GM20431 (cell line): ENCODE measurements around the gene HARS2.
"Not testable (repeated sequence)": the region's sequence is repeated elsewhere in the genome, so short reads cannot be mapped to it uniquely, and the experiment has no call there.

Source experiments
- in situ Hi-C: fragments of 300-500 bp; cut with MseI, MboI; formaldehyde crosslinking; loops from one replicate; pipeline ENCODE4 v1.15.0; 2020; ENCODE audit warnings: low sequenced_read_pairs; ENCODE audit not compliant: unreplicated experiment

The HARS2 gene, protein sequence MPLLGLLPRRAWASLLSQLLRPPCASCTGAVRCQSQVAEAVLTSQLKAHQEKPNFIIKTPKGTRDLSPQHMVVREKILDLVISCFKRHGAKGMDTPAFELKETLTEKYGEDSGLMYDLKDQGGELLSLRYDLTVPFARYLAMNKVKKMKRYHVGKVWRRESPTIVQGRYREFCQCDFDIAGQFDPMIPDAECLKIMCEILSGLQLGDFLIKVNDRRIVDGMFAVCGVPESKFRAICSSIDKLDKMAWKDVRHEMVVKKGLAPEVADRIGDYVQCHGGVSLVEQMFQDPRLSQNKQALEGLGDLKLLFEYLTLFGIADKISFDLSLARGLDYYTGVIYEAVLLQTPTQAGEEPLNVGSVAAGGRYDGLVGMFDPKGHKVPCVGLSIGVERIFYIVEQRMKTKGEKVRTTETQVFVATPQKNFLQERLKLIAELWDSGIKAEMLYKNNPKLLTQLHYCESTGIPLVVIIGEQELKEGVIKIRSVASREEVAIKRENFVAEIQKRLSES

GRCh38 chr5:140690941-140691924 lies at the start of gene HARS2, which contains the start of gene HARS1:
TSS of gene HARS2 (plus strand) at chr5:140691455. CDS start at chr5:140691649, 194 bp downstream.
TSS of gene HARS1 (minus strand) at chr5:140691370. CDS start at chr5:140691304, 66 bp downstream.
- in situ Hi-C loops = no loop called here

DNA sequence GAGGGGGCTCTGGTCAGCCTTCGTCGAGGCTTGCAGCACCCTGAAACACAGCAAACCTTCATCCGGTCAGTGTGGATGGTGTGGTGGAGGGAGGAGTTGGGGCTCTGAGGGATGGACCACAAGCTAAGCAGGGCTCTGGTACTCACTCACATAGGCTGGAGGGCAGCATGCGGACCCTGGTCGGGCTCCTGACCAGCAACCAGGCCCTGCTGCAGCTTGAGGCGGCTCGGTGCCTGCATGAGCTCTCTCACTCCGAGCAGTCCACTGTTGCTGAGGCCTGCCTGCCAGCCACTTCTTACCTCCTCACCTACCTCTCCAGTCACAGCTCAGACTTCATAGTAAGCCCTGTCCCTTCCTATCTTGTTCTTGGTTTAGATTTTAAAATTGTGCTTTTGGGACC lies 49.5 kb upstream of the HARS2 start:
- in situ Hi-C loops = loop anchor here (25.0 kb wide), 1 partner anchor 279 kb away; the partner anchor contains the start of gene SLC4A9

- in situ Hi-C loops = loop anchor here (25.0 kb wide), 1 partner anchor 280 kb away; the partner anchor contains the start of gene SLC4A9
These were observed 48.5 kb upstream of the HARS2 start for GRCh38 chr5:140642718-140643117.

DNA sequence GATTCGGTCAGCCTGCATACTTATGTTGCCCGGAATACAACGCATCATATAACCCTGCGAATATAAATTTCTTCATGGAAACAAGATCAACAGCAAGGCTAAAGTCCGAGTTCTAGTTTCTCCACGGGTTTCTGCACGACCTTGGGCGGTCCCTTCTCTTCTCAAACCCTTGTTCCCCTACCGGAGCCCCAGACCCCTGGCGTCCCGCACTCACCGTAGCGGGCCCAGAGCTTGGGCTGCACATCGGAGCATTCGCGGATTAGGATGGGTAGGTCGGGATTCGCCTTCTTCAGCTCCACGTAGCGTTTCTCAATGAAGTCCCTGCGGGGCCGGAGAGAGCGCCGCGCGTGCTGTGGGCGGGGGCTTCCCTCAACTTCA lies 44.2 kb upstream of the HARS2 start:
- in situ Hi-C loops = loop anchor here (25.0 kb wide), 1 partner anchor 285 kb away; the partner anchor contains the start of gene SLC4A9

GRCh38 chr5:140658870-140659269 lies 32.4 kb upstream of the HARS2 start:
- in situ Hi-C loops = no loop called here

GRCh38 chr5:140660371-140660770 lies 30.9 kb upstream of the HARS2 start:
- in situ Hi-C loops = not testable (repeated sequence)

DNA sequence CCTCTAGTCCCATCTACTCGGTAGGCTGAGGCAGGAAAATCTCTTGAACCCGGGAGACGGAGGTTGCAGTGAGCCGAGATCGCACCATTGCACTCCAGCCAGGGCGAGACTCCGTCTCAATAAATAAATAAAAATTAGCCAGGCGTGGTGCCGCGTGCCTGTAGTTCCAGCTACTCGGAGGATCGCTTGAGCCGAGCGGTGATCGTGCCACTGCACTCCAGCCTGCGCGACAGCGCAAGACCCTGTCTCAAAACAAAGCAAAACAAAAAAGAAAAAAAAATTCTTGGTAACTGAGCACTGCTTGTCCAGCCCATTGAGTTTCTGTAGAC lies 27.3 kb upstream of the HARS2 start:
- in situ Hi-C loops = no loop called here

GRCh38 chr5:140664359-140665119 lies 26.7 kb upstream of the HARS2 start, which contains the start of gene WDR55:
TSS of gene WDR55 (plus strand) at chr5:140664904. CDS start at chr5:140664913, 9 bp downstream.
- in situ Hi-C loops = no loop called here

- in situ Hi-C loops = not testable (repeated sequence)
These were observed 20.2 kb upstream of the HARS2 start for GRCh38 chr5:140671035-140671434.

GRCh38 chr5:140671472-140672125 lies 19.7 kb upstream of the HARS2 start:
- in situ Hi-C loops = no loop called here

DNA sequence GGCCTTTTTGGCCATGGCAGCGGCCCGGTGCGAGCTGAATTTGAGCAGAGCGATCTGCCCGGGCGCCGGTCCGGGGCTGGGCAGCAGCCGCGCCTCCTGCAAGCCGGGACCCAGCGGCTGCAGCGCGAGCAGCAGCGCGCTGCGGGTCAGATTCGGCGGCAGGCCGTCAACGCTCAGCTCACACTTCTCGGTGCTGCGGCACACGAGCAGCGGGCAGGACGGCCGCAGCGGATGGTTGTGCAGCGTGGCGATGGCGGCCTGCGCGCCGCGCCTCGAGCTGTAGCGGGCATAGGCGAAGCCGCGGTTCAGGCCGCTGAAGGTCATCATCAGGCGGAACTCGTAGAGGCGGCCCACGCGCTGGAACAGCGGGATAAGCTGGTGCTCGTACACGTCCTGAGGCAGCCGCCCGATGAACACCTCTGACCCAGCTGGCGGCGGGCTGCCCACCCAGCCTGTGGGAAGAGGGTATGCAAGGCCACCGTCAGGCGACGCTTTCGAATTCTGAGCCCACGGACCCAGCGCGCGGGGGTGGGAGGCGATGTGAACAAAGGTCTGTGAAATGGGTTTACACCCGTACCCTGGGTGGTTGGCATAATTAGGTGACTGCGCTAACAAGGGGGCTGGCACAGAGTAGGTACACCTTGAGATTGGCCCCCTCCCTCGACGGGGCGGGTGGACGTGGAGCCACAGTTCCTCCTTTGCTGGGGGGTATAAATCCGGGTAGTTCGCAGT lies 18.6 kb upstream of the HARS2 start:
- in situ Hi-C loops = no loop called here

DNA sequence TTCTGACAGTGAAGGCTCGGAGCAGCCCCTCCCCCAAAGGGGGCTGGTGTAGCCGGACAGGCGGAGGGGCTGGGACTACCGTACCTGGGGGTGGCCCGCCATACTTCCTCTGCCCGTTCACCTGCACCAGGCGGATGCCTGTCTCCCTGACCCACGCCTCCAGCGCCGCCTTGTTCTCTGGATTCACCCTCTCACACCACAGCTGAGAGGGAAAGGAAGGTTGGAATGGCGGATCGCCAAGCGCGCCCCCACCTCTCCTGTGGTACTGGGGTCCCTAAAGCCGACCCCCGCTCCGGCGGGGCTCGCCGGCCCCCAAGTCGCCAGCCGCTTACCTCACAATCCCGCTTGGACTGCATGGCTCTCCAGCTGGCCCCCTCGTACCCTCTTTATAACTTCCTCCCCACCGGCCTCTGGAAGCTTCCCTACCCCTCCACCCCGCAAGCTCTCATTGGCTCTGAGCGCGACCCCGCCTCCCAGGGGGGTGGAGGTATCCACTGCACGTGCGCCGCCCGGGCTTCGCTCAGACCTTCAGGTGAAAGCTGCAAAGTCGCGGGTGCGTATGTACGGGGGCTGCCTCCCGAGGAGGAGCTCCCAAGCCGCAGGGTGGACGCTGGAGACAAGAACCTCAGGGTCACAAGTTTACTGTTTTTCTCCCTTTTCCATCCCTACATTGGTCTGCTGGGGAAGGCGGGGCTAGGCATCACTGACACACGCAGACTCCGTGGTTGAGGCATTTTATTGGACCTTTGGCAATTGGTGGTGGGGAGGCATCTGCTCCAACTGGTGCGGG lies 17.9 kb upstream of the HARS2 start, which contains the start of gene DND1:
Gene DND1 (minus strand): TSS at position 390 of the 790 bp plus-strand sequence. CDS start 34 bp downstream, at position 356.
- in situ Hi-C loops = no loop called here

GRCh38 chr5:140674211-140674610 lies 17.0 kb upstream of the HARS2 start:
- in situ Hi-C loops = no loop called here

- in situ Hi-C loops = no loop called here
These were observed 16.6 kb upstream of the HARS2 start for GRCh38 chr5:140674629-140675028.

GRCh38 chr5:140677947-140678346 lies 13.3 kb upstream of the HARS2 start:
- in situ Hi-C loops = no loop called here

GRCh38 chr5:140678993-140679392 lies 12.3 kb upstream of the HARS2 start:
- in situ Hi-C loops = no loop called here

GRCh38 chr5:140690376-140690932 lies 801 bp upstream of the HARS2 start:
- in situ Hi-C loops = no loop called here
